HCT116 (cell line): ENCODE data around the gene SEC22A. TPM values are rescaled to one million over a fixed set of nuclear protein-coding genes. Genes with fewer than 3 reads are reported as not detected.

Experiments used
- ATAC-seq: fragments of 200-7000 bp; cut with Tn5 transposase; 2 replicates; pipeline ENCODE4 v1.9.1; 2020; ENCODE audit warnings: mild to moderate bottlenecking, moderate library complexity
- BruUV-seq: library from RNA; stranded (reverse); fragments of 400-500 nt; replicated peaks from 2 replicates; lab custom pipeline; 2021; lab: Mats Ljungman, UMichigan
- CTCF ChIA-PET: fragments of 300-600 bp; sonication (Branson Sonifier 250); formaldehyde crosslinking; loops from one replicate; lab custom pipeline; 2021; ENCODE audit warnings: antibody characterized with exemption; lab: Charles Lee
- POLR2A ChIA-PET: fragments of 300-600, 350-600 bp; sonication (Branson Sonifier 250); formaldehyde crosslinking; loops from one replicate; lab custom pipeline; 2021; ENCODE audit warnings: antibody characterized with exemption; lab: Charles Lee
- RAD21 ChIA-PET, 2 experiments: fragments of 300-600 bp; sonication (Branson Sonifier 250); formaldehyde crosslinking; loops; one replicate each; lab custom pipeline; 2023; ENCODE audit warnings: low total read pairs in 2 of 2; ENCODE audit not compliant: uncharacterized antibody in 2 of 2, unreplicated experiment in 2 of 2, low non-redundant PET in 1 of 2; lab: Charles Lee
- DNase-seq: peaks from one replicate; pipeline ENCODE4 v3.0.0-alpha.2; 2010; ENCODE audit warnings: low read depth, low spot score
- H2AFZ ChIP-seq: fragments of 200-600 bp; shearing (Covaris generic), sonication (generic); 2 replicates; pipeline ENCODE4 v1.6.1; 2017; ENCODE audit warnings: low read depth, mixed run types, mixed read lengths, antibody characterized with exemption, low read length; ENCODE audit not compliant: poor library complexity, severe bottlenecking
- H3K27ac ChIP-seq: 2 replicates; pipeline ENCODE4 v1.5.1; 2012; ENCODE audit warnings: low read depth, low read length
- H3K27me3 ChIP-seq: fragments of 200-600 bp; sonication (generic); 2 replicates; pipeline ENCODE4 v1.6.1; 2016; ENCODE audit warnings: mixed run types, low read length, mixed read lengths; ENCODE audit not compliant: insufficient read depth
- H3K36me3 ChIP-seq, 2 experiments: fragments of 200-500 bp in 1 of 2; fragments of 200-600 bp in 1 of 2; sonication (Bioruptor generic) in 1 of 2; sonication (generic) in 1 of 2; 2 replicates each; pipeline versions ENCODE4 v1.5.1 to v1.6.1; 2014 to 2016; ENCODE audit warnings: low read length in 2 of 2, inconsistent platforms in 1 of 2, mixed read lengths in 1 of 2, mixed run types in 1 of 2; ENCODE audit not compliant: insufficient read depth in 2 of 2, control insufficient read depth in 1 of 2
- H3K4me1 ChIP-seq, 2 experiments: fragments of 200-600 bp in 1 of 2; sonication (generic) in 1 of 2; 2 replicates each; pipeline versions ENCODE4 v1.5.1 to v1.6.1; 2012 to 2017; ENCODE audit warnings: low read length in 2 of 2, inconsistent platforms in 1 of 2, mild to moderate bottlenecking in 1 of 2, mixed read lengths in 1 of 2, mixed run types in 1 of 2, moderate library complexity in 1 of 2; ENCODE audit not compliant: insufficient read depth in 2 of 2, control insufficient read depth in 1 of 2
- H3K4me2 ChIP-seq: fragments of 200-600 bp; sonication (generic); 2 replicates; pipeline ENCODE4 v1.6.1; 2017; ENCODE audit warnings: mixed run types, low read length, mixed read lengths
- H3K4me3 ChIP-seq, 2 experiments: fragments of 200-600 bp in 1 of 2; sonication (generic) in 1 of 2; replicated peaks in 1 of 2; 2 replicates each; pipeline ENCODE4 v1.5.1; 2011 to 2016; ENCODE audit warnings: low read length in 2 of 2, control low read depth in 1 of 2, low read depth in 1 of 2, mild to moderate bottlenecking in 1 of 2, mixed read lengths in 1 of 2, mixed run types in 1 of 2
- H3K79me2 ChIP-seq: fragments of 200-600 bp; sonication (generic); 2 replicates; pipeline ENCODE4 v1.6.1; 2017; ENCODE audit warnings: mild to moderate bottlenecking, mixed run types, low read length, moderate library complexity, mixed read lengths; ENCODE audit not compliant: insufficient read depth
- H3K9ac ChIP-seq: fragments of 200-600 bp; sonication (generic); 2 replicates; pipeline ENCODE4 v1.6.1; 2016; ENCODE audit warnings: low read length, mixed read lengths
- H3K9me2 ChIP-seq: fragments of 200-600 bp; sonication (generic), shearing (Covaris generic); 2 replicates; pipeline ENCODE4 v1.6.1; 2017; ENCODE audit warnings: mixed run types, mild to moderate bottlenecking, moderate library complexity; ENCODE audit not compliant: insufficient read depth
- H3K9me3 ChIP-seq, 2 experiments: fragments of 200-500 bp in 1 of 2; fragments of 200-600 bp in 1 of 2; sonication (Bioruptor generic) in 1 of 2; sonication (generic) in 1 of 2; 2 replicates each; pipeline ENCODE4 v1.6.1; 2014 to 2017; ENCODE audit warnings: low read length in 2 of 2, mixed read lengths in 2 of 2, inconsistent platforms in 1 of 2, low read depth in 1 of 2, mild to moderate bottlenecking in 1 of 2, mixed run types in 1 of 2, moderate library complexity in 1 of 2; ENCODE audit not compliant: control insufficient read depth in 1 of 2, insufficient read depth in 1 of 2
- H4K20me1 ChIP-seq: fragments of 200-600 bp; sonication (generic), shearing (Covaris generic); 2 replicates; pipeline ENCODE4 v1.6.1; 2017; ENCODE audit warnings: mixed run types, mild to moderate bottlenecking, moderate library complexity; ENCODE audit not compliant: insufficient read depth
- ATF3 ChIP-seq: IDR thresholded peaks from 2 replicates; pipeline ENCODE4 v1.6.1; 2012
- CEBPB ChIP-seq: IDR thresholded peaks from 2 replicates; pipeline ENCODE4 v1.6.1; 2012; ENCODE audit warnings: low read depth
- EGR1 ChIP-seq: IDR thresholded peaks from 2 replicates; pipeline ENCODE4 v1.6.1; 2012; ENCODE audit warnings: low read depth
- ELF1 ChIP-seq: IDR thresholded peaks from 2 replicates; pipeline ENCODE4 v1.6.1; 2012; ENCODE audit warnings: low read depth, borderline replicate concordance
- EZH2 ChIP-seq: fragments of 200-600 bp; sonication (generic); IDR thresholded peaks from 2 replicates; pipeline ENCODE4 v1.6.1; 2017; ENCODE audit warnings: antibody characterized with exemption, mixed run types
- EZH2phosphoT487 ChIP-seq: fragments of 200-600 bp; IDR thresholded peaks from 2 replicates; pipeline ENCODE4 v1.6.1; 2018; ENCODE audit warnings: antibody characterized with exemption, borderline replicate concordance
- FOSL1 ChIP-seq: IDR thresholded peaks from 2 replicates; pipeline ENCODE4 v1.6.1; 2012; ENCODE audit warnings: low read depth
- JUND ChIP-seq: IDR thresholded peaks from 2 replicates; pipeline ENCODE4 v1.6.1; 2012
- POLR2A ChIP-seq: IDR thresholded peaks from 2 replicates; pipeline ENCODE4 v1.7.0; 2011; ENCODE audit warnings: borderline replicate concordance; ENCODE audit not compliant: insufficient read depth, insufficient read length; ENCODE audit errors: extremely low read depth
- RAD21 ChIP-seq: IDR thresholded peaks from 2 replicates; pipeline ENCODE4 v1.6.1; 2012; ENCODE audit warnings: low read depth, mild to moderate bottlenecking
- SP1 ChIP-seq: IDR thresholded peaks from 2 replicates; pipeline ENCODE4 v1.6.1; 2012; ENCODE audit warnings: low read depth
- SRF ChIP-seq: IDR thresholded peaks from 2 replicates; pipeline ENCODE4 v1.6.1; 2012; ENCODE audit warnings: low read depth
- TCF7L2 ChIP-seq: IDR thresholded peaks from 2 replicates; pipeline ENCODE4 v1.7.0; 2011; ENCODE audit warnings: borderline replicate concordance, inconsistent platforms; ENCODE audit not compliant: insufficient read depth, insufficient read length; ENCODE audit errors: extremely low read depth
- YY1 ChIP-seq: IDR thresholded peaks from 2 replicates; pipeline ENCODE4 v1.6.1; 2011; ENCODE audit warnings: low read length, low read depth, moderate library complexity, mild to moderate bottlenecking; ENCODE audit not compliant: insufficient replicate concordance; ENCODE audit errors: extremely low read depth
- ZFX ChIP-seq: fragments of 450-650 bp; IDR thresholded peaks from 2 replicates; pipeline ENCODE4 v1.6.1; 2017
- ZNF274 ChIP-seq: fragments of 200-500 bp; sonication (Bioruptor generic); IDR thresholded peaks from 2 replicates; pipeline ENCODE4 v1.6.1; 2014; ENCODE audit warnings: mild to moderate bottlenecking, low read depth, low read length, inconsistent platforms
- intact Hi-C: fragments of 100-400 bp; cut with micrococcal nuclease; formaldehyde crosslinking; loops from 2 replicates; pipeline ENCODE4 v1.10.0; 2022
- total RNA-seq: library from RNA; stranded (reverse); gene quantifications from one replicate; pipeline ENCODE4 v1.2.1, GENCODE V29; 2021; ENCODE audit not compliant: unreplicated experiment
- TF ChIP-seq, protein P1 (sequence below): IDR thresholded peaks from 2 replicates; pipeline ENCODE4 v1.6.1; 2012

Gene SEC22A
- total RNA-seq, 1 experiment from 2014 or later: 10.6 TPM

DNA sequence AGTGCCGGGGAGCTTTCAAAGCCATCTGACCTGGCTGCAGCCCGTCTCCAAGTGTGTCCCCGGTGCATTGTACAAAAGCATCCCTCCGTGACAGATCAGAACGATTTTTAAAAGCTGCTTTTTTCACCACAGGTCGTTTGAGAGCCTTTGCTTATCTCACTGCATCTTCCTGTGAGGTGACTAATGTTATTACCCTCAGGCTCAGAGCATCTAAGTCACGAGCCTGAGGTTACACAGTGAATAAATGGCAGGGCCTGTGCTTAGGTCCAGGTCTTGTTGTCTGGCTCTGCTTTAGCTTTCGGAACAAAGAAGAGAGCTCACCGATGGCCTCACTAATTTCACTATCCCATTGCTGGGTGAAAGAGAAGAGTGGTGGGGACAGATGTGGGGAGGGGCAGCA lies 83.3 kb downstream of the SEC22A start:
- no peaks in the 10 kb centered on the region for H3K36me3 ChIP-seq
- H4K20me1 ChIP-seq: no peaks in the 10 kb centered on the region
- no peaks in the 10 kb centered on the region for H3K9me2 ChIP-seq
- DNase-seq (no peak), ATAC-seq (no peak)
- intact Hi-C loops: no loop called here
- H3K9ac ChIP-seq: no peak overlapping the region
- H3K4me3 ChIP-seq: no peak overlapping the region
- CTCF ChIA-PET: no interaction called here
- no TSS peak for BruUV-seq
- no peaks in the 10 kb centered on the region for H3K27me3 ChIP-seq
- H3K4me2 ChIP-seq: no peak overlapping the region
- POLR2A ChIA-PET: no interaction called here
- no peak for TF ChIP-seq CEBPB
- no peak for TF ChIP-seq ATF3
- TF ChIP-seq JUND: no peak
- TF ChIP-seq, protein P1, sequence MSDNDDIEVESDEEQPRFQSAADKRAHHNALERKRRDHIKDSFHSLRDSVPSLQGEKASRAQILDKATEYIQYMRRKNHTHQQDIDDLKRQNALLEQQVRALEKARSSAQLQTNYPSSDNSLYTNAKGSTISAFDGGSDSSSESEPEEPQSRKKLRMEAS: no peak
- no peaks in the 10 kb centered on the region for H3K4me1 ChIP-seq
- RAD21 ChIA-PET: no interaction called here
- no peak overlapping the region for H2AFZ ChIP-seq
- no peaks in the 10 kb centered on the region for H3K9me3 ChIP-seq
- H3K79me2 ChIP-seq: no peaks in the 10 kb centered on the region
- H3K27ac ChIP-seq: no peak overlapping the region

GRCh38 chr3:123285479-123285878 lies 83.7 kb downstream of the SEC22A start:
- intact Hi-C loops: no loop called here
- Histone ChIP-seq H4K20me1 (no peaks in the 10 kb centered on the region), H2AFZ (no peak overlapping the region), H3K9me2 (no peaks in the 10 kb centered on the region), H3K4me2 (no peak overlapping the region), H3K4me3 (no peak overlapping the region), H3K4me1 (no peaks in the 10 kb centered on the region), H3K9me3 (no peaks in the 10 kb centered on the region), H3K36me3 (no peaks in the 10 kb centered on the region), H3K79me2 (no peaks in the 10 kb centered on the region), H3K9ac (no peak overlapping the region), H3K27me3 (no peaks in the 10 kb centered on the region), H3K27ac (no peak overlapping the region)
- TF ChIP-seq SRF (no peak), YY1 (no peak), EGR1 (no peak), TCF7L2 (no peak), EZH2 (no peak), RAD21 (no peak), SP1 (no peak), FOSL1 (no peak), ELF1 (no peak), ZFX (no peak), EZH2phosphoT487 (no peak), POLR2A (no peak), ZNF274 (no peak)
- TF ChIP-seq, protein P1: no peak
- ChIA-PET RAD21 (no interaction called here), POLR2A (no interaction called here), CTCF (interaction anchor here (1.2 kb wide), 1 partner anchor 204 kb away, joined by 4 read pairs; no protein-coding TSS in a partner anchor)
- ATAC-seq (no peak), DNase-seq (no peak)
- BruUV-seq: no TSS peak
